ENCODE data around the gene CTXN2. TPM values are rescaled to one million over a fixed set of nuclear protein-coding genes. Genes with fewer than 3 reads are reported as not detected.

The CTXN2 gene
- total and polyA plus RNA-seq, 2 experiments from 2014 or later: 0.10 TPM; not detected in 1

GRCh38 chr15:48239334-48239733 is 47.9 kb downstream of the CTXN2 start:
- Histone ChIP-seq H3K36me3 (ENCODE audit: insufficient read depth) (no peaks in the 10 kb centered on the region), H4K20me1 (replicated peaks; ENCODE audit: insufficient read depth) (no peaks in the 10 kb centered on the region), H3K9me2 (ENCODE audit: insufficient read depth) (no peaks in the 10 kb centered on the region), H3K27ac (ENCODE audit: low read depth) (no peak overlapping the region), H2AFZ (no peak overlapping the region), H3K79me2 (replicated peaks; ENCODE audit: insufficient read depth) (no peaks in the 10 kb centered on the region), H3K4me1 (ENCODE audit: insufficient read depth) (no peaks in the 10 kb centered on the region), H3K27me3 (ENCODE audit: insufficient read depth) (no peaks in the 10 kb centered on the region), H3K4me2 (no peak overlapping the region), H3K4me3 (no peak overlapping the region), H3F3A (replicated peaks; ENCODE audit: low read depth) (no peaks in the 10 kb centered on the region)
- Mint-ChIP-seq H3K4me1 (no peaks in the 10 kb centered on the region), H3K27me3 (ENCODE audit: insufficient read depth, low read depth, poor library complexity) (peaks cover 2% of the 10 kb centered on the region), H3K4me3 (no peak overlapping the region), H3K27ac (no peak overlapping the region), H3K36me3 (ENCODE audit: low read depth) (no peaks in the 10 kb centered on the region), H3K9me3 (no peaks in the 10 kb centered on the region)
- no peak for TF ChIP-seq NANOG (IDR thresholded peaks at IDR 0.05; ENCODE audit: borderline replicate concordance)
- no peak for TF ChIP-seq CREB1 (CRISPR knock-in tag; IDR thresholded peaks at IDR 0.05; ENCODE audit: low read depth)
- no peak for TF ChIP-seq ZNF331 (CRISPR knock-in tag; IDR thresholded peaks at IDR 0.05; ENCODE audit: low read depth)
- TF ChIP-seq REST (IDR thresholded peaks at IDR 0.05; ENCODE audit: unreplicated experiment): no peak
- DNase-seq (ENCODE audit: low spot score) (no peak), ATAC-seq (no peak)

GRCh38 chr15:48242015-48242414 is 50.5 kb downstream of the CTXN2 start:
- ATAC-seq: no peak
- Histone ChIP-seq H3K79me2 (replicated peaks; ENCODE audit: insufficient read depth) (no peaks in the 10 kb centered on the region), H3K27me3 (ENCODE audit: insufficient read depth) (no peaks in the 10 kb centered on the region), H3K9me2 (ENCODE audit: insufficient read depth) (no peaks in the 10 kb centered on the region), H3K4me2 (no peak overlapping the region), H4K20me1 (replicated peaks; ENCODE audit: insufficient read depth) (no peaks in the 10 kb centered on the region), H3K4me3 (no peak overlapping the region), H3K27ac (ENCODE audit: low read depth) (no peak overlapping the region), H2AFZ (peak overlapping the region; percentile 38; the same call in 1 of the 2 replicates), H3K4me1 (ENCODE audit: insufficient read depth) (no peaks in the 10 kb centered on the region), H3F3A (replicated peaks; ENCODE audit: low read depth) (no peaks in the 10 kb centered on the region), H3K36me3 (ENCODE audit: insufficient read depth) (no peaks in the 10 kb centered on the region)
- no peaks in the 10 kb centered on the region for H3K9me3 Mint-ChIP-seq
- no peak overlapping the region for H3K27ac Mint-ChIP-seq
- H3K27me3 Mint-ChIP-seq (ENCODE audit: insufficient read depth, low read depth, poor library complexity): no peaks in the 10 kb centered on the region
- no peak overlapping the region for H3K4me3 Mint-ChIP-seq
- H3K36me3 Mint-ChIP-seq (ENCODE audit: low read depth): no peaks in the 10 kb centered on the region
- no peaks in the 10 kb centered on the region for H3K4me1 Mint-ChIP-seq
- no peak for DNase-seq (ENCODE audit: low spot score)
- TF ChIP-seq EZH2phosphoT487 (IDR thresholded peaks at IDR 0.05; ENCODE audit: unreplicated experiment) (no peak), CREB1 (CRISPR knock-in tag; IDR thresholded peaks at IDR 0.05; ENCODE audit: low read depth) (no peak), STAT1 (IDR thresholded peaks at IDR 0.05; ENCODE audit: unreplicated experiment) (no peak), ZNF114 (CRISPR knock-in tag; IDR thresholded peaks at IDR 0.05) (no peak), REST (IDR thresholded peaks at IDR 0.05; ENCODE audit: unreplicated experiment) (no peak), NANOG (IDR thresholded peaks at IDR 0.05; ENCODE audit: borderline replicate concordance) (no peak), CTCF (conservative IDR thresholded peaks at IDR 0.05; ENCODE audit: low read depth in 2 of 2) (no peak)

All from GM23338 (cell line).